Embryonic facial prominence (tissue), 1 donor: Measurements from ENCODE around the gene ARHGAP18.

Experiments used
- DNase-seq: peaks from one replicate; pipeline ENCODE4 v3.0.0-alpha.2; 2016; ENCODE audit errors: extremely low spot score

The ARHGAP18 gene

DNA sequence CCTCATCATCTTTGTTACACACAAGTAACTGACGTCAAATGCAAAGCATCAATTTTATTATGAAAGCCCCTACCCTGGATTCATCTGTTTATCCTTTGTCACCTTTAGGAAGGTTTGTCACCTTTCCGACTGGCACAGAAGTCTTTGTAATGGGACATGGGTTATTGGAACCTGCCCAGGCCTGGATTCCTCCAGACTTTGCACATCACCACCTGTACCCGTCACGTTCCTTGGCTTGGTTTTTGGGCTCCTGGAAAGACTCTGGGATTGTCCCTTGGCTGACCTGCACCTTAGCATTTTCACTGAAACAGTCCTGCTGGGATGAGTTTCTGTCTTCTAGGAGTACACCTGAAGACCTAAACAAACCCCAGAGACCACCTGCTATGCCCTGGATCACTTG lies 15.4 kb upstream of the ARHGAP18 start:
- DNase-seq = no peak

DNA sequence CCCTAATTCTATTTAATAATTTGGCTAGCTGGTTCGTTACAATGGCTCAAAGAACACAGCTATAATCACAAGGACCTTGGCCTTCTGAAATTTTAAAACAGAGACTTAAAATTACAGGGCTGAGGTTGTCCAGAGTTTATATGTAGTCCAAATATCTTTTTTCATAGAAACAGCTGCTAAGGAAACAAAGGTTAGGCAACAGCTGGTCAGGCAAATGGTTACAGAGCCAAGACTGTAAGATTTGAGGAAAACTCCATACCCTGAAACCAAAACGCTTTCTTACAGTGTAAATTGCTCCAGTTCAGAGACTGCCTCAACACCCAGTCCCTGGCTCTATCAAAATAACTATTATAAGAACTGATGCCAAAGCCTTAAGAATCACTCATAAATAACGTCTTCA lies 9.7 kb upstream of the ARHGAP18 start:
- DNase-seq = no peak

DNA sequence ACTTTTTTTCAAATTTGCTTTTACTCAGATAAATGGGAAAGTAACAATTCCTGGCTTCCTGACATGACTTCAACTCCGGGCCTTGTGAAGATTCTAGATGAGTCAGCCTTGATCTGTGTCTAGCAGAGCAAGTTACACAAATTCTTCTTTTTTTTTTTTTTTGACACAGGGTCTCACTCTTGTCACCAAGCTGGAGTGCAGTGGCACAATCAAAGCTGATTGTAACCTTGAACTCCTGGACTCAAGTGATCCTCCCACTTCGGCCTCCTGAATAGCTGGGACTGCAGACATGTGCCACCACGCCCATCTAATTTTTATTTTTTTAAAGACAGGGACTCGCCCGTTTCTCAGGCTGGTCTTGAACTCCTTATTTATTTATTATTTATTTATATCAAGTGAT lies 7.3 kb upstream of the ARHGAP18 start:
- DNase-seq = no peak

DNA sequence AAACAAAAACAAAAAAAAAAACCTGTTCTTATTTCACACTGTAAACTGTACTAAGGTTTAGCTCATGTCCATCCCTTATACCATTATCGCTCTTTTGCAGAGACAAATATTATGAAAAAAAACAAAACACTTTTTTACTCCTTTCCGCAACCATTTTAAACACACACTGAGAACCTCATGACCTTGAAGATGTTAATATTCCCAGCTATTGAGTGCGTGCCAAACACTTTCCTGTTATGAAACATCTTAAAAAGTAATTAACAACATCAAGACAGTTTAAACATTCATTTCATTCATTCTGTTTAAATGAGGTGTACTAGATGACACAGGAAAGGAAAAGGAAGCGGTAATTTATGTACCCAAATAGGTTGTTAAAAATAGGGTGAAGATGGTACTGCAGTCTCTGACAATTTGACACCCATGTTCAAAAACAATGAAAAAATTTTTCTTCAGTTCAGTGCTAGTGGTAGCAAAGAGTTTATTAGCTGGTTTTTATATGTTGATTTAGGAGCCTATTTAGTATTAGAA lies 3.9 kb upstream of the ARHGAP18 start:
- no peak for DNase-seq

DNA sequence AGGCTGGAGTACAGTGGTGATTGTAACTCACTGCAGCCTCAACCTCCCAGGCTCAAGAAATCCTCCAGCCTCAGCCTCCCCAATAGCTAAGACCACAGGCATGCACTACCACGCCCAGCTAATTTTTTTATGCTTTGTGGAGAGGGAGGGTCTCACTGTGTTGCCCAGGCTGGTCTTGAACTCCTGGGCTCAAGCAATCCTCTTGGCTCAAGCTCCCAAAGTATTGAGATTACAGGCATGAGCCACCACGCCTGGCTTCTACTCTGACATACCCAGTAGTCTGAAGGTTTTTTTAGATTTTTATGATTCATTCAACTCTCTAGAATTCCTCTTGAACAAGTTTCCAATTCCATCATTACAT lies 1.3 kb upstream of the ARHGAP18 start:
- DNase-seq = no peak

DNA sequence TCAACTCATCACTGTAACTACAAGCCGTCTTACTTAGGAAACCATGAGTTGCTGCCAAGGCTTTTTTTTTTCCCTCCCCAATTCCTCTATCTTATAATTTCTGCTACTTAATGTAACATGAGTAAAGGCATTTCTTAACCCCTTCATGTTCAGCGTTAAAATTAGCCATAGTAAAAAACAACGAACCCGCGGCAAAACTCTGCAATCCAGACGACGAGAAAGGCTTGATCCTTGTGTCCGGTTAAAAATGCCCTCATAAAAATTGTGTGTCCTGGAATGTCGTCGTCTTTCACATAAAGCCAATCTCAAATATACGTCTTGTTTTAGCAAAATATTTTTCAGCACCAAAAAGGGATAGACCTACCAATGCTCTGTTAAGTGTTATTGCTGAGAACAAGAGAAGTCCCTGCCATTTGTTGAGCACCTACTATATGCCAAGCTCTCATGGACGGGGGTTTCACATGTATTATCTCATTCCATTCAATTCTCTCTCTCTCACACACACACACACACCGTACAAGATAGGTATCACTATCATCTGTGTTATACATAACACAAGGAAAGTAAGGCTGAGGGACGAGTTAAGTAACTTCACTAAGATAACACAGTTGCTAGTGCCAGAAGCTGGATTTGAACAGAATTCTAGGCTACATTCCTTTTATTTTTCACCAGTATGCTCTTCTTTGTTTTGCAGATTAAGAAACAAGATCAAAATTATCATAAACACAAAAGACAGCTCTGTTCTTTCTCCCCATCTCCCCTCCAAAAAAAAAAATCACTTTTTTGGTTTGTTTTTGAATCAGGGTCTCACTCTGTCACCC lies 683 bp upstream of the ARHGAP18 start:
- no peak for DNase-seq

DNA sequence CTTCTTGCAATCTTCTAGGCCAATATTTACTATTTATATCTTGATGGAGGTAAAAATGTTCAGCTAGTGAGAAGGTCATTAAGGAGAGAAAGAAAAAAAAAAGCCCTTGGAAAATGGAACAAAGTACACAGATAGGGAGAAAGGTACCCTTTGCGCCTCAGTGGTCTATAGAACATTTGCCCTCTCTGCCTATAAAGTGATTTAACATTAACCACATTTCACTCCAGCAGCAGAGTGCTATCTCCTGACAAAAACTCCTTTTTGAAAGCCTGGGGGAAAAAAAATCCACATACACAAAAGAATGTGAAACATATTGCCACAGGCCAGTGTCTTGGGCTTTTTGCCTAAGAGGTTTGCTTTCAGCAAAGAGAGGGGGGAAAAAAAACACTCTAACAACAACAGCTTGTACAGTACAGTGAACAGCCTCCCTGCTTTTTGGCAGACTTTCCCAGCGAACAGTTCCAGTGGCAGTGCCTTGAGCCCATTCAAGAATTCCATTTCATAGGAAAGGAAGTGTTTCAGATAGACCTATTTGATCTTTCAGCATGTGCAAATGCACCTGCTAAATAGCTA lies 695 bp downstream of the ARHGAP18 start:
- DNase-seq = no peak

DNA sequence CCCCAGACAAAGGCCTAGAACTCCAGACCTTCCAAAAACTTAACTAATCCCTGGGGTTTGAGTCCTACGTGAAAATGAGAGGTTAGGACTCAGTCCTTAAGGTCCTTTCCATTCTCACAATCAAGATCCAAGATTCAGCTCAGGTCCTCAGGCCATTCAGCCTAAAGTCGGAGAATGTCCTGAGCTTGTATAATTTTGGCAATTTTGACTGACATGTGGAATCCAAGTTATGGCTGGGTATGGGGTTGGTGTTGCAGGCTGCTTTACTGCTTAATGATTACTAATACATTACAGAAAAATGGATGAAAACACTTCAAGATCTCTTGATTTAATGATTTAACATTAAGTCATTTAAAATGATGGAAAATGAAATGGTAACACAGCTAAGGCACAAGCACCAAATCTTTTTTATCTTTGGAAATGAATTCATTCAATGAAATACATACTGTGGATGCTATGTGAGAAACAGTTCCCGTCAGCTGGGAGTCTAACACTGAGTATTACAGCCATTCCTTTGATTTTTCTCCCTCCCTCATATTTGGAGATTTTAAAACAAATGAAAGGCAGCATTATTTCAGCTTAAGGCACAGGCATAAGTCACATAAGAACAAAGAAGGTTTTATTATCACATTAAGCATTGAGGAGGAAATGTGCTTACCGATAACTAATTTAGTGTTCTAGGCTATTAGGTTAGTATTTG lies 1.3 kb downstream of the ARHGAP18 start:
- no peak for DNase-seq

DNA sequence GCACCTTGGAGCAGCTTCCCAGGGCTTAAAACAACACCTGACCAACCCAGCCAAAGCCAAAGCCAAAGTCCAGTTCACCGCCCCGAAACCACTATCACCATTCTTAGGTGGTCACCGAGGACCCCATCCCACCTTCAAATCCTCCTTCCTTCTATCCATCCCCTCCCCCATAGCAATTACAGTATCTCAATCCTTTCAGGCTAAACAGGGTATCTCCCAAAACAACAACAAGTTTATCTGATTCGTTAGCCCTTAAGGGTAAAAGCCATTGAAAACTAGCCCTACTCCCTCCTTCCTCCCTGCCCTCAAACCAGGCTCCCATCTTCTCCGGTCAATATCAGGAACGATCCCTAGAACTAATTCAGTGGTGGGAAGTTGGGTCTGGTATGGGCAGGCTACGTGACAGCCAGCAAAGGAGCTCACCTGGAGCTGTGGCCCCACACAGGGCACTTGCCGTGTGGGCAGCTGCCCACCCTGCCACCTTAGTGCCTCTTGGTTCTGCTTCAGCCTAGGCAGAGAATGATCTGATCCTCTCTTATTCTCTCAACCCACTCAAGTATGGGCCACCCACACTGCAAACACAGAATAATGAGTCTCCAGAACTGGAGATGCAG lies 2.0 kb downstream of the ARHGAP18 start:
- DNase-seq = no peak

DNA sequence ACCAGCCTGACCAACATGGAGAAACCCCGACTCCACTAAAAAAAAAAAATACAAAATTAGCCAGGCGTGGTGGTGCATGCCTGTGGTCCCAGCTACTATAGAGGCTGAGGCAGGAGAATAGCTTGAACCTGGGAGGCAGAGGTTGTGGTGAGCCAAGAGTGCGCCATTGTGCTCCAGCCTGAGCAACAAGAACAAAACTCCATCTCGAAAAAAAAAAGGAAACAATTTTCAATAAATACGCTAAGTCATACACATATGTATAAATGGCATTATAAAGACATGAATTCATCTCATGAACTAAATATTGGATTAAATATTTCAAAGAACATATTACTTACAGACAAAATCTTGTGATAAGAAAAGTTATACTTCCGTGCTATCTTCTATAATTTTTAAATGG lies 2.9 kb downstream of the ARHGAP18 start:
- no peak for DNase-seq

DNA sequence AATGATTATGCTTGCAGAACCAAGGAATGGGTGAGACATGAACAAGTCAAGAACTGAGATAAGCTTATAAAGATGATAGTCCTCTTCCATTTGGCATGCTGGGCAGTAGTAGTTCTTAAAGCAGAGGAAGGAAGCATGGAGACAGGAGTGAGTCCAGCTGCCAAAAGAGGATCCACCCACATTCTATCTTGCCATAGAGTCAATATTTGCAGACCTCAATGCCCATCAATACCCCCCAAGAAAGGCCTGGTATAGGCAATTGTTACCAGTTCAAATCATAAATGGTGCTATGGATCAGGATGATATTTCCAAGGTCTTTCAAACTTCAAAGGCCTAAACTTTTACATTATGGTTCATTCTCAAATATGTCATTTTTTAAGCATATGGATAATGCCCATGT lies 4.8 kb downstream of the ARHGAP18 start:
- DNase-seq = no peak

DNA sequence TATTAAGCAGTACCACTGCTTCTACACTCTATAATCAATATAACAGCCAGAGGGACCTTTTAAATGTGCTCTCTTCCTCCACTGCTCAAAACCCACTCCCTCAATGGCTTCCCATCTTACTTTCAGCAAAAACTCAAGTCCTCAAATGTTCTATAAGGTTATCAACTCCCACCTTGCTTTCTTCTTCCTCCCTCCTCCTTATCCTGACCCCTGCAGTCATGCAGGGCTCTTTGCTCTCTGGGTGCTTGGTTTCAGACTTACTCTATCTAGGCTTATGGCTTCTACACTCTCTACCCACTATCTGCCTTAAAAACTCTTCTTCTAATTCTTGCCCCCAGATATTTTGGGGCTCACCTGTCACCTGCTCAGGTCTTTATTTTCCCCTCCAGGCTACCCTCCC lies 5.3 kb downstream of the ARHGAP18 start:
- no peak for DNase-seq

DNA sequence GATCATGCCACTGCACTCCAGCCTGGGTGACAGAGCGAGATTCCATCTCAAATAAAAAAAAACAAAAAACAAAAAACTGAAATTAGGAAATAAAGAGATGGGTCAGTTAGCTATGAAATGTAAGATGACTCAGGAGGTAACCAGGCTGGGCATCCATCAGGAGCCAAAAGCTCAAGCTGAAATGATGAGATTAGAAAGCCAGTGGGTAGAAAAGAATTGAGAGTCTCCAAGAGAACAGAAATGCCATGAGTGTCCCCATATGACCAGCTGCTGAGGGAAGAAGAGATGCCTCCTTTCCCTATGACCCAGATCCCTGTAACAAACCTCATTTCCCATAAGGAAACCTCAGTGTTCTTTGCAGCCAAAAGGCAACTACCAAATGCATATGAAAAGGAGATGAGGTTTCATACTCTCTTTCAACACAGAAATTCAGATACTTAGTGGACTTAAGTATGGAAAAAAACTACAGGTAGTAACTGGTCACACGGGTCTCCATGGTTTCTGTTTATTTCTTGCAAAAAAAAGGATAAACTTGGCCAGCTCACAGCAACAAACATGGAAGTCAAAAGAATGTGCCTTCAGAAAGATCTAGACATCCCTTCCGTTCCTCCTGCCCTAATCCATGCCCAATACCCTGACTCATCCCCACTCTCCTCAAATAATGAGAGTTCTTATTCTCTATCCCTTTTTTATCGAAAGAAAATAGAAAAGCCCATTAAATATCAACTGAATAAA lies 8.1 kb downstream of the ARHGAP18 start:
- DNase-seq = no peak

DNA sequence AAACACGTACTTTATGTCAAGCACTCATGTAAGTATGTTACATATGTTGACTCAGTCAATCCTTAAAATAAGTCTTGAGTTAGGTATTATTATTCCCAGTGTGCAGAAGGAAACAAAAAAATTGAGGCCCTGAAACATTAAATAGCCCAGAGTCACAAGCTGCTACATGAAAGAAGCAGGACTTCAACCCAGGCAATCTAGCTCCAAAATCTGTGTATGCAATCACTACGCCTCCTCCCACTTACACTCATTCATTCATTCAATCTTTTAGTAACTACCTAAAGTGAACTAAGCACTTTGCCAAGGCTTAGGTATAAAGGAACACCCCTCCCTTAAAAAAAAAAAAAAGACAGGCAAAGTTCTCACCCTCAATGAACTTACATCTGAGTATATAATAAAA lies 9.3 kb downstream of the ARHGAP18 start:
- no peak for DNase-seq

DNA sequence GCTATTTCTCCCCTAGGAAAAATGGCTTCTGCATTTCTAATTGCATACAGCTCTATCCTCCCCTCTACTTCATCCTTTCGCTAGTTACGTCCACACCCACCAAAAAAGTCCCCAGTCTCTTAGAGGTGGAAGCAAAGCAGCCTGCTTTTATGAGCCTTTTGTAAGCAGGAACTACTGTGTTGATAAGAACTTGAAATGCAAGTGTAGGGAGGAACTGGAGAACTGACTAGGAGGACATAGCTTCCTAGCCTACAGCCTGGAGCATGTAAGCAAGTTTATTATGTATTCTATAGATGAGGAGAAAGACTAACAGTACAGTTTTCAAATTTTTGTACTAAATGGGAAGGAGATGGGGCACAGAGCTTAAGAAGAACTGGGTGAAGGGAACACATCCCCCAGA lies 10.3 kb downstream of the ARHGAP18 start:
- DNase-seq = no peak

DNA sequence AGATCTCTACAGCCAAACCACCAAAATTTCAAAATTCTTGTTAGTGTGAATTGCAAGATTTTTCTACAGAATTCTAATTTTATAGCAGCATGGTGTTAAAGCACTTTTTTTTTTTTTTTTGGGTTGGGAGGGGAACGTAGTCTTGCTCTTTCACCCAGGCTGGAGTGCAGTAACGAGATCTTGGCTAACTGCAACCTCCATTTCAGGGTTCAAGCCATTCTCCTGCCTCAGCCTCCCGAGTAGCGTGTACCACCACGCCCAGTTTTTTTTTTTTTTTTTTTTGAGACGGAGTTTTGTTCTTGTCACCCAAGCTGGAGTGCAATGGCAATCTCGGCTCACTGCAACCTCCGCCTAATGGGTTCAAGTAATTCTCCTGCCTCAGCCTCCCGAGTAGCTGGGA lies 11.5 kb downstream of the ARHGAP18 start:
- DNase-seq = no peak

DNA sequence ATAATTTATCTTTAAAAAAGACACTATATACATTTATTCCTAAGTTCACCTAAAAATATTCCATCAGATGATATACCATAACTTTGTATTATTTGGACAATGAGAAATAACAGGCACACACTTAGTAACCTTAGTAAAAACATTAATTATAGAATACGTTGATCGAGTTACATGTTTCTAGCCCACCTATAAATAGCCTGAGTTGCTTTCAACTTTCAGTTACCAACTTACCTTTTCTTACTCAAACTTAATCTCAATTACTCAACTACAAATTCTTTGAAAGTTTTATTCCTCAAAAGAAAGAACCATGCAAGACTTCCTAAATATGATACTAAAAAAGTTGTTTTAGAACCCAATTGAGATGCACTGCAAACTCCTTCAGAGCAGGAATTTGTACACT lies 12.2 kb downstream of the ARHGAP18 start:
- no peak for DNase-seq

DNA sequence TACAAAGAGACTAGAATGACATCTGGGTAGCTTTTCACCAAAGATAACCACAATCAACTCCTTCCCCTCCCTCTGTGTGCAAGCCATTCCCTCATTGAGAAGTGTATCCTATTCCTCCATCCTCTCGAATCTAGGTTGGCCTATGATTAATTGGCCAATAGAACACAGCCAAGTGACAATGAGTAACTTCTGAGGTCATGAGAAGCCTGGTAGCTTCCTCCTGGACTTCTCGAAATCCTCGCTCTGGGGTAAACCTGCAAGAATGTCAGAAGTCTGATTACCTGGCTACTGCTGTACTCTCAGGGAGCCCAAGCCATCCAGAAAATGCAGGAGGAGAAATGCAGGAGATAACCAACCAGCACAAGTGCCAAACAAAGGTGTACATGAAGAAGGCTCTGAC lies 13.1 kb downstream of the ARHGAP18 start:
- DNase-seq = no peak

DNA sequence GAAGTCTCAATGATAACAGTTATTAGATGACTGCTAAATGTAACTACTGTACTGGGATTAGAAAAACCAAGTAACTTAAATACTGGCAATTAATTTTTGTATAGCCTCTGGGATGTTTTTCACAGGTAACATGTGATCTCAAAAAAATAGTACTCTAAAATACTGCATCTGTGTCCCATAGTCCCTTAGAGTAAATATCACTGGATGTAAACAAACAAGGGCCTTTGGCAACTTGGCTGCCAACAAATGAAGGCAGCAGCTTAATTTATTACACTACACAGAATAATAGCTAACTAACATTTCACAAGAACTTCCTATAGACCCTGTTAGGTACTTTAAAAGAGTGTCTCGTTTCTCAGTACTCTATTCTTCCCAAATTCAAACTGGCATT lies 14.0 kb downstream of the ARHGAP18 start:
- DNase-seq = no peak

DNA sequence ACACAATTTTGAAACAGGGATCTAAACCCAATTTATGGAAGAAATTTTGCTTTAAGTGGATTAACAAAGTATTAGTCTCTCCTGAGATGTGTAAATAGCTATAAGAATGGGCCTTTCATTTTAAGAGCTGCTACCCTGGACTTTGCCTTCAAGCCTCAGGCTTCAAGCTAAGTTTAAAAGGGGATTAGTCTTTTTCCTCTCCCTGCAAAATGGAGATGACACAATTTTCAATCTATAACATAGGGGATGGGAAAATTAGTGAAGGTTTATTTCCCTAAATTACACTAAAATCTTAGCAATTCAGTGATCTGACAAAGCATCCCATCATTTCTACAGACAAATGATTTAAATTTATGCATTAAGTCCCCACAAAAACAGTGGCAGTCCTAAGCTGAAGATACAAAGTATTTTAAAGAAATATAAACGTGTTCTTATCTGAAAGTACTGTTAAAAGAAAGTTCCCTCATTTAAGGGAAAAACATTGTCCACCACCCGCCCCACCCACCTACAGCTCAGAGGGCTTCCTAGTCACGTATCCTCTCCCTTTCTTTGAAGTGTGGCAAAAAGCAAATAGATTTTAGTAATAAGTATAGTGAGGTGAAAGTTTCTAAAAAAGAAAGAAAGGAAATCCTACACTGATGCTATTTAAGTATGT lies 14.5 kb downstream of the ARHGAP18 start:
- DNase-seq = no peak

DNA sequence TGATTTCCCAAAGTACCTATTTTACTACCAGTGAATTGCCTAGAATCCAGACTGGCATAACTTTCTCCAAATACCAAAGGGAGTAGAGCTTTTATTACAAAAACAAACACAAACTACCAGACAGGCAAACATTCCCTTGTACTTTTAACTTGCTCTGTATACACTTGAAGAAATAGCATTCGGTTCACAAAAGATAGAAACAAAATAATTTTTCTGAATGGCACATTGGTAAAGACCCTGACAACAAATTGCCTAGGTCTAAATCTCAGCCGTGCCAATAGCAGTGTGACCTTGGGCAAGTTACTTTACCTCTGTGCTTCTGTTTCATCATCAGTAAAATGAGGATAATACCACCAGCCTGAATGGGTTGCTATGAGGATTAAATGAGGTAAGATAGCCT lies 15.9 kb downstream of the ARHGAP18 start:
- no peak for DNase-seq
